ENCODE measurements around the gene TEX51.

Gene TEX51

DNA sequence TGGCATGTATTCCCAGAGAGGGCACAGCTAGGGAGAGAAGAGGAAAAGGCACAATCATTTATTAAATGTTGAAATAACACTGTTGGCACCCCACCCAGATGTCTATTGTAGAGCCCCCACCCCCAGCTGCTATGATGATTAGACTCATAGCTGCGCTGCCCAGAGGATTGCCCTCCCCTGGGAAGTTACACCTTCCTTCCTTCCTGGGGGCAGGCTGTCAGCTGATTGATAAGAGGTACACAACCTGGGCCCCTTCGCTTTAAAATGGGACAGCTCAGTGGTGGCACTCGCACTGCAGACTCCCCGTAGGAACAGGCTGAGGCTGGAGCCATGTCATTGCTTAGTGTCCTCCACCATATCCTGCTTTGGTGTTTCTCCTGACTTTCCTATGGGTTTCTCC lies 18.1 kb downstream of the TEX51 start:
- no peak for DNase-seq

DNA sequence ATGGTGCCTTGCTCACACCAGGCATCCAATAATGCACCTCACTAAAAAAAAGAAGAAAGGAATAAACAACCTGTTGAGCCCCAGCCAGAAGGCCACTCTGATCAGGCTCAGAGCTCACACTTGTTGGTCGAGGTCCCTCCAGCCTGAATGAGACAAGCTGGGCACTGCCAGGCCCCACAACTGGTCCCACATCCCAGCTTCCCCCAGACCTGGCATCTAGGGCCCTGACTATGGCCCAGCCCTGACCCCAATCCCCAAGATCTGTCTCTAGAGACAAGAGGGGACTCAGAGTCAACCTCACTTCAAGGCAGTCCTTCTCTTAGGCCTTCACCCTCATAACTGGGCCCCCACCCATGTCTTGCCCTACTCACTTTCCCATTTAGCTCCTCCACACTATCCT lies 22.4 kb downstream of the TEX51 start:
- no peak for DNase-seq

DNA sequence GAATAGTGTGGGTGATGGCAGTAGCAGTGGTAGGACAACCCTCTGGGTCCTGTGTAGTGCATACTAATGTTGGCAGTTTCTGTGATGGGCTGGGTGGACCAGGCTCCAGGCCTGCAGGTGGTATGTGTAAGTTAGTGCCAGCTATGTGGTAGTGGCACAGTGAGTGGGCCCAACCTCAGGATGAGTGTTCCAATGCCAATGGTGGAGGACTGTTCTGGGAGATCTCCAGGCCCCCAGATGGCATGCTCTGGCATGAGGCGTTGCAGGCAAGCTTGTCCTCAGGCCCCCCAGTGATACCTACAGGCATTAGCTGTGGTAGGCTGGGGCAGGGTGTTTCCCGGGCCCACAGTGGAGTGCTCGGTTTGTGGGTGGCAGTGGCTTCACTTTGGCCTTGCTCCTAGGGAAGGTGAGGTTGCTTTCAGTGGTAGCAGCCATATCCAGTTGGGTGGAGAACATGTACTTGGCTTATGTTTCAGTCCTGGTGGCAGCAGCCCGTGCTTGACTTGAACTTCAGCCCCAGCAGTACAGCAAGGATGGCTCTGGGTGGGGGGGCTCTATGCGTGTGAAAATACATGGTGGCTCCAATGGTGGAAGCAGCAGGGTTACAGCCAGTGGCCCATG lies 32.4 kb downstream of the TEX51 start:
- DNase-seq, result no peak

GRCh38 chr2:126932529-126932928 lies 33.8 kb downstream of the TEX51 start:
- no peak for DNase-seq

DNA sequence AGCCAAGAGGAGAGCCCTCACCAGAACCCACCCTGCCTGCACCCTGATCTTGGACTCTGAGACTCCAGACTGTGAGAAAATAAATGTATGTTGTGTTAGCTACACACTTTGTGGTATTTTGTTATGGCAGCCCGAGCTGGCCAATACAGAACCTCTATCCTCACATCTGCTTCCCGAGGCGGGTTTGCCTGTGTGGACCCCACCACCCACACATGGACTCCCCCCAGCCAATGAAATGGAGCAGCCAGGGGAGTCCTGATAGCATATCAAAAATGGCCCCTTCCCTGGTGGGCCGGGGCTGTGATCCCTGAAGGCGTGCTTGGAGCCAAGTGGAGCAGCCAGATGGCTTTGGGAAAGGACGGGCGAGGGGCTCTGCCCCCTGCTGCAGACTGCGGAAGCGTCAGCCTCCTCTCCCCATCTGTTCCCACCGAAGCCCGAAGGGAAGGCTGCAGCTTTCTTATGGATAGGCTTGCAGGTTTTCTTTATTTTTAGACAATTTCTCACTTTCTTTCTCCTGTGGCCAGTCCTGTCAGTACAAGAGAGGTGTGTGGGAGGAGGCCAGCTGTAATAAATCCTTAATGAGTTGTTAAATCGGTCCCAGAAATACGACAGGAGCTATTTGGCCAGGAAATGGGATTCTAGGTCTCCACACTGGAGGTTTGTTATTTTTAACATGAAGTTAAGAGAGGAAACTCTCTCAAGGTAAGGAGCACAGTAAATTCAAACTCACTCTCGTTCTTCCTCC lies 34.4 kb downstream of the TEX51 start:
- no peak for DNase-seq

DNA sequence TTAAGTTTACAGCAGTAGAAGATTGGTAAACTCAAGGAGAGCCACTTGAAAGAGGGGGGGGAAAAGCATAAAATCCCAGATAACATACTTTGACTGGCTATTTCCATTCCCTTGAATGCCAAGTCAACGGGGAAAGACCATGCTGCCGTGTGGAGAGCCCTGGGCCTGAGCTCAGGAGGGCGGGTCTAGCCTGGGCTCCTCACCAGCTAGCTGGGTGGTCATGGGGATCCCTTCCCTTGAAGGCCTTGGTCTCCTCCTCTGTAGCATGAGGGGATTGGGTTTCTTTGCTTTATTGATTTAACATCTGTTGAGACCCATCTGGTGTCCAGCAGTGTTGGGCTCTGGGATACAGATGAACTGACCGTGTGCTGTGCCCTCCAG lies 35.0 kb downstream of the TEX51 start:
- DNase-seq, result no peak

DNA sequence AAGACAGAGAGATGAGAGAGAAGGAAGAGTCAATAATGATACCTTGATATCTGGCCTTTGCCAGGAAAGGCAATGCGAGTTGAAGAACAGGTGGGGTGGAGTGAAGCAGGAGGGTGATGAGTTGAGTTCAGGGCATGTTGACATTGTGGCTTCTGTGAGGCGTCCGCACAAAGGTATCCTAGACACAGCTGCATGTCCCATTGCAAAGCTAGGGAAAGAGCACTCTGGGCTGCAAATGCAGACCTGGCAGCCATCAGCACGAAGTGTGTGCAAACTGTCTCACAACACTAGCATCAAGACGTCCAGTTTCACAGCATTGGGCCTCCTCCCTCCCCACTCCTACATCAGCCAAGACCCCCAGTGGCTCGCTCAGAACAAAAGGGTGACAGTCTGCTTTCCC lies 36.1 kb downstream of the TEX51 start:
- DNase-seq, result no peak

DNA sequence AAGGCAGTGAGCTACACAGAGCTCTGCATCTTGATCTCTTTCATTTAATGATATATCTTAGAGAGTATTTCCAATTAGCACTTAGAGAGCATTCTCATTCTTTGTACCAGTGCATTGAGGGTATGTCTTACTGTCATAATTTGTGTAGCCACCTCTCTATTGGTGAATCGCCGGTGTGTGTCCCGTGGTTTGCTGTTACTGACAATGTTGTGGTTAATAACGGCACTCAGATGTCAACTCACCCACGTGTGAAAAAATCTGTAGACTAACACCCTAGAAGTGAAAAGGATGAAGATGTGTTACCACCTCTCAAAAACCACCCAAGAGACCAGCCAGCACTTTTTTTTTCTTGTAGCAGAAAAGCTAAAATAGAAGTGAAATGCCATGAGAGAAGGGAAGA lies 37.1 kb downstream of the TEX51 start:
- DNase-seq, result no peak

DNA sequence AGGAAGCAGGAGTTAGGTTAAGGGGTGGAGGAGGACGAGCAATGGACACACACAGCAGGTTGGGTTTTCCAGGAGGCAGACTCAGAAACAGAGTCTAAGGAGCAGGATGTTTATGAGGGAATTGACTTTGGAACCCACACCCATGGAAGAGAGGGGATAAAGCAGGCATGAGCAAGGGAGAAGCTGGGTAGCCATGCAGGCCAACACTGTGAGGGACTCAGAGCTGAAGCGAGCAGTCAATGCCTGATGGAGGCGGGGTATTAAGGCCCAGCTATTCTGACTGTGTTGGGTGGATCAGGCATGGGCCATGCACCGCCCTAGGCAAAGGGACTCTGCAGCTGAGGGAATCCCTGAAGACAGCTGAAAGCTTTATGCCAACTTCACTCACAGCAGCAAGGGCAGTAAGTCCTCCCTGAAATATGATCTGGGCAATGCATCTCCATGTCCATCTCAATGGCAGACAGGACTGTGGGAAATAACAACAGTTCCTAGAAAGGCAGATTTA lies 37.6 kb downstream of the TEX51 start:
- no peak for DNase-seq

GRCh38 chr2:126940331-126940730 lies 41.6 kb downstream of the TEX51 start:
- DNase-seq, result no peak

DNA sequence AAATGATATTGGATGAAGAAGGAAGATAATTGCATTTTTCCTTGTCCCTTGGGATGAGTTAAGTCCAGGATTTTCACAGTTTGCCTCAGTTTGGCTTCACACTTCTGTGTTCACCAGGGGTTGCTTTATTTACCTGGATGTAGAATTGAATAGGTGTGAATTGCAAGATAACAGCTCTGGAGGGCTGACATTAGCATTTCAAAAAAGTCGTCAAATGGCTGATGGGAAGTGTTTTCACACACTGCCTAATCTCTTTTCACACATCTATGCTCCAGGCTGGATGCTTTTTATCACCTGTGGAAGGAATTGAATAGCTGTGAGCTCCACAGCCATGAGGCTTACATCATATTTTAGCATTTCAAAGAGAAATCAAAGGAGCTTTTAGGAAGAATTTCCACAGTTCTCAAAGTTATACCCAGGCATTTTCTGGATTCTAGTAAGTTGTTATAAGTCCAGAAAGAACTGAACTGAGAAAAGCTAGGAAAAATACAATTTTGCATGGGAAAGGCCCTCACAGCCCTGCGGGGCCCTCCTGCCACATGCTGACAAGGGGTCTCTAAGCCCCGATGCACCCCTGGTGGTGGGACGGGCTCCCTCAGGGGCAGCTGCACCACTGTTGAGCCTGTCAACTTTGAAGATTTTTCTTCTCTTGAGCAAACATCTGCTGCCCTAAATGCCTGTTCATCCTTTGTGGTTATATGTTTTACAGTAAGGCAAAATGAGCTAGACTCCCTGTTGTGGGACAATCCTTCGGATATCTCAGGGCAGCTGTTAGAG lies 43.9 kb downstream of the TEX51 start:
- DNase-seq, result no peak

DNA sequence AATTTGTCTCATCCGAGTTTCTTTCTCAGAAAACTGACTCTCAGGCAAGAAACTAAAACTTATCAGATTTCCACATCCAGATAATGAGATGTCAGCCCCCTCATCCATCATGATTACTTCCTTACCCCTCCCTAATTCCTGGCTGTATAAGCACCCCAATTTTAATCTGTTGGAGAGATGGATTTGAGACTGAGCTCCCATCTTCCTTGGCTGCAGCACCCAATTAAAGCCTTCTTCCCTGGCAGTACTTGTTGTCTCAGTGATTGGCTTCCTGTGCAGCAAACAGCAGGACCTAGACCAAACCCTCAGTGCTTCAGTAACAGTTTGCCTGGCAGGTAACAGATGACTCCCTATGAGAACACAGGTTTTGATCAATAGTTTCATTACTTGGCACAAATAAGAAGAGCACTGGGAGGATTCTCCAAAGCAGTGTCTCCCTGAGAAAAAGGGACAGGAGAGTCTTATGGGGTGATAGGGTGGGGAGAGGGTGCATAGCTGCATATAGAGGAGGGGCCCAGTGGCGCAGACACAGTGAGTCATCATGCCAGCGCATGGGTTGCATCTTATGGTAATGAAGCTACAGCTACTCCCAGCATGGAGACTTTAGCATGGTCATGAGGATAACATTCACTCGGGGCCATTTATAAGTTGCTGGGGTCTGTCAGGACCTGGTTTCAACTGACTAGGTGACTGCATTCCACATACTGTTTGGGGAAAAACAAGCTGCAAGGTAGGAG lies 45.1 kb downstream of the TEX51 start:
- no peak for DNase-seq

DNA sequence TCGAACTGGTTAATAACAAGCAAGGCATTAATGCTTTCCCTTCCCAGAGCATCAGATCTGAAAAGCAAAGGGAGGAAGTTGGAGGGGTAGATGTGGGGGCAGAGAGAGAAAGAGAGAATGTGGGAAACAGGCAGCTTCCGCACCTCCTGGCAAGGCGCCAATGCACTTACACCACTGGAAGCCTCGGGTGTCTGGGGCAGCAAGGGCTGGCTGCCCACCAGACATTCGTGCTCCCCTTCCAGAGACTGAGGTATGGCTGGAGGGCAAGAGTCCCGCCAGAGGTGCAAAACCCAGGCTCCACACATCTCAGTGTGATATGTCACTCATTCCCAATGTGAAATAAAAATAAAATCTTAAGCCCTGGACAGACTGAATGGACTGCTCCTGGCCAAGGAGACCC lies 46.4 kb downstream of the TEX51 start:
- DNase-seq, result no peak

DNA sequence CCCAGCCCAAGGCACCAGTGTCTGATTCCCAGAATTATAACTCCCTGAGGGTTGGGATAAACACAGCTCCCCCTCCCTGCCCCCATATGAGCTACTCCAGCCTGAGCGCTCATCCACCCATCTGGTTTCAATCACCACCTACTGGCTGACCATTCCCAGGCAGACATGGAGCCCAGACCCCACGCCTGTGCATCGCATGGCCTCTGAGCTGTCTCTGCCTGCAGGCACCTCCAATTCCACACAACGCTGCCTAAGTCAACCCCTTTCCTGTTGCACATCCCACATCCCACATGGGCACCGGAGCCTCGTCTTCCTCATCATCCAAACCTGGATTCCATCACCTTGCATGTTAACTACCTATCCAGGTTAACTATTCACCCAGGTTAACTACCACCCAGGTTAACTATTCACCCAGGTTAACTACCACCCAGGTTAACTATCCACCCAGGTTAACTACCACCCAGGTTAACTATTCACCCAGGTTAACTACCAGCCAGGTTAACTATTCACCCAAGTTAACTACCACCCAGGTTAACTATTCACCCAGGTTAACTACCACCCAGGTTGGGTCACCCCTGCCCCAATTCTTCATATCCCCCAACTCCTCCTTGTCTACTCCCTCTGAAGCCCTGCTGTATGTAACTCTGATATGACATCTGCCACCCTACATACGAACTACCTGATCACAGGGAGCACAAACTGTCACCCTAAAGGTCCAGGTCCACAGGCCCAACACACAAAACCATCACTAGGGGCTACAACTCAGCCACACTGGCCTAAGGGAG lies 47.8 kb downstream of the TEX51 start:
- DNase-seq, result no peak

DNA sequence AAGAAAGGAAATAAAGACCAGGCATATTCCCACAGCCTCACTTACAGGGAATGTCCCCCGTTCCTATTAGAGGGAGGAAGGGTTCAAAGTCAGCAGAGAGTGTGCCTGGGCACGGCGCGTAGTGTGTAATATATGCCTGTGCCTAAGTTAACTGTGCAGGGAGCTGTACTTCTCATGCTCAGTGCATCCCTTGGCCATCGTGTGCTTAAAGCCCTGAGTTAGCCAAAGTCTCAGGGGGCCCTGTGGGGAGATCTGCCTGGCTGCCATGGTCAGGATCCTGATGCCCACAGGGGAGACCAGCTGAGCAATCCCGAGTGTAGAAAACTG lies 48.4 kb downstream of the TEX51 start:
- no peak for DNase-seq

GRCh38 chr2:126949775-126950174 lies 51.1 kb downstream of the TEX51 start:
- no peak for DNase-seq

DNA sequence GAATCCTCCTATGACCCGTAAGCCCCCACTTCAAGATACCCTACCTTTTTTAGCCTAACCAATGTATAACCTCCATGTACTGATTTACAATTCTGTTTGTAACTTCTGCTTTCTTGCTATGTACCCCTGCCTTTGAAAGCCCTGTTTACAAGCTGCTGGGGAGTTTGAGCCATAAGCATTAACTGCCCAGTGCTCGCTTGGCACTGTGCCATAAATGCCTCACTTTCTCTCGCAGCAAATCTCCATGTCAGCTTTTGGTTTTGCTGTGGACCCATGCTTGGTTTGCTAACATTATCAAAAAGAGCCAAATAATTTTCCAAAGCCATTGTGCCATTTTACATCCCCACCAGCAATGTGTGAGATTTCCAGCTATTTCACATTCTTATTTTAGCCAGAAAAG lies 51.8 kb downstream of the TEX51 start:
- DNase-seq, result no peak

All from CD4-positive, alpha-beta T cell treated with Interleukin-15 for 1 hour (primary cell).